Measurements from ENCODE around the gene PRKG1.
A peak's percentile ranks its signal among the peaks of the same experiment; 100 is the strongest.

Gene PRKG1

DNA sequence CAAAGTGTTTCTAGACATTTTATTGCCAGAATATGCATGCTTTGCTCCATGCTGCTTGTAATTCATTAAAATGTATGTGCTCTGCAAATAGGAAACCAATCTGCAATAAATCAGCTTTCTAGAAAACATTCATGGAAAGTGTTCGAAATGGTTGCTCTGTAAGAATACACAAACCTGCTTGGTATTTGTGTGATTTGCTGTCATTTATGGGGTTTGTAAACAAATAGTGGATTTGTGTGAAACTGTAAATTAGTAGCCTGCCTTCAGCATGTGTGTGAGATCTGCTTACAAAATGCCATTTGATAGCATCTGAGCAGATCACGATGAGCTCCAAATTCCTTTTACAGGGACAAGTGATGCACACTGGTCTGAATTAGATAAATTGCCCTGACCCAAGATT is 844.2 kb downstream of the PRKG1 start:
- DNase-seq, result no peak

- DNase-seq, result no peak
Measured at GRCh38 chr10:51918884-51919325, 844.6 kb downstream of the PRKG1 start.

DNA sequence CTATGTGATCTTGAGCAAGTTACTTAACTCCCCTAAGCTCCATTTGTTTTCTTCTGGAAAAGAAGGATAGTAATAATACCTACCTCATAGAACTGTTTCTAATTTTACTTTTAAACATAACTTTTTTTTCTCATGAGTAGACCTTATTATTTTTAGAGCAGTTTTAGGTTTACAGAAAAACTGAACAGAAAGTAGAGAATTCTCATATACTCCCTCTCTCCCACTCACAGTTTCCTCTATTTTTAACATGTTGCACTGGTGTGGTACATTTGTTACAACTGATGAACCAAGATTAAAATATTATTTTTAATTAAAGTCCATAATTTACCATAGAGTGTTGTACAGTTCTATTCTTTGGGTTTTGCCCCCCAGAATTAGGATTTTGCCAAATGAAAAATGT is 846.4 kb downstream of the PRKG1 start:
- no peak for DNase-seq

DNA sequence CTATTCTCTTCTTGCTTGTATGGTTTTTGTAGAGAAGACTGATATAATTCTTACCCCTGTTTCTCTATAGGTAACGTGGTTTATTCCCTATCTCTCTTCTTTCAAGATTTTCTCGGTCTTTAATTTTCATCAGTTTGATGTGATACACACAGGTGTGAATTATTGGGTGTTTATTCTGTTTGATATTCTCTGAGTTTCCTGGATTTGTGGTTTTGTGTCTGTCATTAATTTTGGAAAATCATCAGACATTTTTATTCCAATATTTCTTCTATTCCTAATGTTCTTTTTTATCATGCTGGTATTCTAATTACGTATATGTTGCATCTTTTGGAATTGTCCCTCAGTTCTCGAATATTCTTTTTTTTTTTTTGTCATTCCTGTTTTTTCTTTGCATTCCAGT is 850.1 kb downstream of the PRKG1 start:
- no peak for DNase-seq

DNA sequence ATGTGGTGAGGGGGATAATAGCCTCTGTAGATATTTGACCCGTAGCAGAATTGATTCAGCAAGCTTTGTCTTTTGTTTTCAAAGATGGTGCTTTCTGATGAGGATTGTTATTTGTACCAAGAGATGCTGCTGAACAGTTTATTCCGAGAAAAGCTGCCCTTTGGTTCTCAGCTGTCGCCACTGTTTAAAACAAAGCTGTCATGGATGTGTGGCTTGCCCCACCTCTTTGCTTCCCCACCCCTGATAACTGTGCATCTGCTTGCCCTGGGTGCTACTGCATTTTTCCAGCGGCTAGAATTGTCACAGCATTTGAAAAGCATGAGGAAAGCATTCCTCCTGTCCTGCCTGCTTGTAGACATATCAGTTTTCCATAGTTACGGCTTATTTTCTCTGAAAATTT is 852.0 kb downstream of the PRKG1 start:
- no peak for DNase-seq

DNA sequence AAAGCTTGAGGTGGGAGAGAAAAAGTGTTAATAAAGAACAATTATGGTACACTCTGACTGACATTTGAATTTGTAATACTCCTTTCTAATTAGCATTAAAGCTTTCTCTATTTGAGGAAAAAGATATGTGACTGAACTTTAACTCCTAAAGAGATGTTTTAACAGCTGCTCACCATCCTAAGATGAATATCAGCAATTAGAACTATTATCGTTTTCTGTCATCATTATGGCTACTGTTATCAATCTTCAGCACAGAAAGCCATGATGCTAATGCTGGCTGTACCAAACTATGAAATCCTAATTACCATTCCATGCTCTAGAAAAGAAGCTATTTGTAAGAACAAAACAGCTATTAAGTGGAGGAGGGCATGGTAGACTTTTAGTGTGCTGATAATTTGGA is 853.9 kb downstream of the PRKG1 start:
- no peak for DNase-seq

- DNase-seq, result no peak
Measured at GRCh38 chr10:51932530-51932929, 858.2 kb downstream of the PRKG1 start.

GRCh38 chr10:51934373-51934772 is 860.1 kb downstream of the PRKG1 start:
- no peak for DNase-seq

DNA sequence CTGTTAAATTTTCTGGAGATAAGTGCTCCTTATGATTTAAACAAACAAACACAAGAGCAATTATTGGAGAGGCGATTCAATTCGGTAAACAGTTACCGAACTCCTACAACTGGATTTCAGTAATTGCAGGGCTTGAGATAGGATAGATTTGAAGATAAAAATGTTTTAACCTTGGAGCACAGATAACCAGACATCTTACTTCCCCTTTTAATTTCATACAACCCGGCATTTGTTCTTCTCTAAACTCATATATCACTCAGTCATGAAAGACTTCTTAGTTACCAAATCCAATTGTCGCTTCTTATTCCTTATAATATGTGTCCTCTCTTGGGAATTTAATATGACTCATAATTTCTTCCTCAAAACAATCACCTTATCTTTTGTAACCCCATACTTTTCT is 861.1 kb downstream of the PRKG1 start:
- DNase-seq, result no peak

GRCh38 chr10:51937308-51938140 is 863.2 kb downstream of the PRKG1 start:
- no peak for DNase-seq

DNA sequence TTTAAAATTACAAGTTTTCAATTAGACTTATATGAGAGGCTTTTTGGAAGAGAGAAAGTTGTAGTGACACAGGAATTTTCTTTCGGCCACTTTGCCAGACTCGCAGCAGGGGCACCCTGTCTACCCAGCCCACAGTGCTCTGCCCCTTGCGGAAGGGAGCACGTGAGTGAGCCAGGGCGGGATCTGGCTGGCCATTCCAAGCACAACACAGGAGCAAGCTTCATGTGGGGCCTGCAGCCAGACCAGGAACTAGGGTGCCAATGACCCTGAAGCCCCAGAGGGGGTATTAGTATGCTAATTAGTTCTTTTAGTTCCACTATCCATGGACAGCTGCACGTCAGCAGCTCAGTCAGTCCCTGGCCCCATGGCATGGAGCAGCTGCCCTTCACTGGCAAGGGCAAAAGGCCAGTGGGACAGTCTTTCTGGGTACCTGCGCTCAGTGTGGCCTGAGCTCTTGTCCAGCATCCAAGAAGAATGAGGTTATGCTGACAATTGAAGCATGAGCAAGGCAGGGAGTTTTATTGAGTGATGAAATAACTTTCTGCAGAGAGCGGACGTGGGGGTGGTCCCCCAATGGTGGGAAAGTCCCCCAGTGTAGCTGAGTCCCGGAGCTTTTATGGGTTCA is 876.2 kb downstream of the PRKG1 start:
- DNase-seq, result no peak

DNA sequence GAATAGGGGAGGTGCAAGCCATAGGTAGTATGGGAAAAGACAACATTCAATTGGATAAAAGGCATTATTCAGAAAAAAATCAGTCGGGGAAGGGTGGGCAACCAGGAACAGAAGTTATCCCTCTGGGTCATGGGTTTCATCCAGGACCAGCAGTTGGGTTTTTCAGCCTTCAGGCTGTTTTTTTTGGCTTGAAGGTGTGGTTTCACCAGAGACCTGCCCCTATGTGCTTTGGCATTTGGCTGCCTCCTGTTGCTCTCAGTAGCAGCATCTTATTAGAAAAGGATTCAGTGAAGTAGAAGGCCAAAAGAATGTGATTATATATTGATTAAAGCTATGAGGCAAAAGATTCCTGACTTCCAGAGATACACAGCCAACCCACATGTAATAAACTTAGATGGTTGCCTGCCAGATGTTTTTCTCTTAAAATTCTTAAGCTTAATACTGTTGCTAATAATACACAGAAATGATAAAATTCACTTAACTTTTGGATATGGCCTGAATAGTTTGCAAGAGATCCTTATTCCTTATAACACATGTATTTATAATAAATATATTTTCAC is 876.8 kb downstream of the PRKG1 start:
- DNase-seq, result no peak

DNA sequence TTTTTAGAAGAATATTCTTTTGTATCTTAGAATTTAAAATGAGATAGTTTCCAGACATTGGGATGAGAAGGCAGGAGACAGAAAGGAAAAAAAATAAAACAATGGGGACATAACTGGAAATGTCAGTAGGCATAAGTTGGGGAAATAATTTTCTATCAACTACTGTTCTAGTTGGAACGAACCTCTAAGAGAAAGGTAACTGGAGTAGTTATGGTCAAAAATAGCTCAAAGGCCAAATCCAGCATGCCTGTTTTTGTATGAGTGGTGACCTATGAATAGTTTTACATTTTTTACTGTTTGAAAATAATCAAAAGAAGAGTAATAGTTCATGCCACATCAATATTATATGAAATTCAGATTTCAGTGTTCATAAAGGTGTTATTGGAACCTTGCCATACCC is 877.3 kb downstream of the PRKG1 start:
- DNase-seq, result no peak

DNA sequence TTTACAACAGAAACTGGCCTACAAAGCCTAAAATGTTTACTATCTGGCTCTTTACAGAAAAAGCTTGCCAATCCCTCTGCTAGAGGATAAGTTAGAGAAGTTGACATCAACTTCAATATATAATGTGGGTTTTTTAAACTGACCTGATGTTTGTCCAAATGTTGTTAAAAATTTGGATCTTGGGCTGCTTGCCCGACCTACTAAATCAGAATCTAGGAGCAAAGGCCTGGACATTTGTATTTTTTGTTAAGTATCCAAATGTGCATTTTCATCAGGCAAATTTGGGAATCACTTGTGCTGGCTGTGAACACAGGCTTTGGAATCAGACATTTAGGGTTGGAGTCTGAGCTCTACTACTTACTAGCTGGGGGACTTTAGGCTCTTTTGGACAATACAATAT is 877.8 kb downstream of the PRKG1 start:
- no peak for DNase-seq

DNA sequence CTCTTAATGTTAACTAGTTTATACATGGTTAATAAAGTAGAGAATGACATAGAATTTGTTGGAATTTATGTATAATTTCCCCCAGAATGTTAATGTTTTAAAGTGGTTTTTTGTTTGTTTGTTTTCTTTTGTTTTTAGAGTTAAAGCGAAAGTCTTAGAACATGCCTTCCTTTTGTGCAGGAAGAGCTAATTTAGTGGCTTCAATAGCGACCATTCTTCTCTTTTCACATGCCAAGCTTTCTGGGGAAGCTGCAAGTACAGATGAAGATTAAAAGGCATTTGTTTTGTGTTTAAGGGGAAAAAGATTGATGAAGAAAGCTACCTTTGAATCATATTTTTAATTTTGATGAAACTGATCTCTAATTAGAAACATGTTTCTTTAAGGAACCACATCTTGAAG is 881.4 kb downstream of the PRKG1 start:
- DNase-seq, result no peak

DNA sequence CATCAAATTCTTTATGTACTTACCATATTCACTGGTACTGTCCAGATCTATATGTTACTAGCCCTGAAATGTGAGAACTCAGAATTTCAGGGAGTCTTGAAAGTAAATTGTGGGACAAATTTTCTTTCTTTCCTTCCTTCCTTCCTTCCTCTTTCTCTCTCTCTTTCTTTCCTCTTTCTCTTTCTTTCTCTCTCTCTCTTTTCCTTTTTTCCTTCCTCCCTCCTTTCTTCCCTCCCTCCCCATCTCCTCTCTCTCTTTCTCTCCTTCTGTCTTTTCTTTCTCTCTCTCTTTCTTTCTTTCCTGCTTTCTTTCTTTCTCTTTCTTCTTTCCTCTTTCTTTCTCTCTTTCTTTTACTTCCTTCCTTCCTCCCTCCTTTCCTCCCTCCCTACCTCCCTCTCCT is 882.5 kb downstream of the PRKG1 start:
- DNase-seq, result no peak

- peak; percentile 9 to 27 for DNase-seq
Measured at GRCh38 chr10:51960494-51960895, 886.2 kb downstream of the PRKG1 start.

DNA sequence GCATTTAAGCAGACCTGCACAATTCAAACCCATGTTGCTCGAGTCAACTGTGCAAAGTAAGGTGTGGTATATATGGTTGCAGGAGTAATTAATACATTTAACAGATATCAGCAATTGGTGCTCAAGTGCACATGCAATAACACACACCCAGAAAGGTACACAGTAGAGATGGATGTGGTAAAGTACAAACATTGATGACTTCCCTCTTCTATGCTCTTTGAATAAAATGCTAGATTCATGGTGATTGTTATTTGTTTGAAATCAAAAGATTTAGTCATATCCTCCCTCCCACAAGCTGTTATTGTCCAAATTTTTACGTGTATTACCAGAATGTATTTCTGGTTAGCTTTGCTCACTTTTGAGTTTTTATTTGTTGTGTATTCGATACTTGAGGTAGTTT is 887.1 kb downstream of the PRKG1 start:
- no peak for DNase-seq

- no peak for DNase-seq
Measured at GRCh38 chr10:51964630-51965029, 890.3 kb downstream of the PRKG1 start.

DNA sequence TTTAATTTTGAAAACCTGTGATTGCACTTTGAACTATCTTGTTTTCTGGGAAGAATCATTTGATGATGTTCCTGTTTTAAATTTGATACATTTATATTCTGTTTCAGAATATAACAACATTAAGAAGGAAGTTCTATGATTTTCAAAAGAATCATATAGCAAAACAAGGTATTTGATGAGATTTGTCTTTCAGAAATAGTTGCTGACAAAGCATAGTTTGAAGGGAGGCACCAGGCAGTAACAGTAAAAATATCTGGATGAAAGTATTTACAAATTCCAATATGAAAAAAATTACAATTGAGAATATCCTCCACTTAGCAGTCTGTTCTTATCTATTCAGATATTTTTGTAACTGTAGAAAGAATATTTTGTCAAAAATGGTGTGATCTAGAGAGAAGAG is 891.2 kb downstream of the PRKG1 start:
- no peak for DNase-seq

GRCh38 chr10:51972733-51973346 is 898.6 kb downstream of the PRKG1 start:
- no peak for DNase-seq

DNA sequence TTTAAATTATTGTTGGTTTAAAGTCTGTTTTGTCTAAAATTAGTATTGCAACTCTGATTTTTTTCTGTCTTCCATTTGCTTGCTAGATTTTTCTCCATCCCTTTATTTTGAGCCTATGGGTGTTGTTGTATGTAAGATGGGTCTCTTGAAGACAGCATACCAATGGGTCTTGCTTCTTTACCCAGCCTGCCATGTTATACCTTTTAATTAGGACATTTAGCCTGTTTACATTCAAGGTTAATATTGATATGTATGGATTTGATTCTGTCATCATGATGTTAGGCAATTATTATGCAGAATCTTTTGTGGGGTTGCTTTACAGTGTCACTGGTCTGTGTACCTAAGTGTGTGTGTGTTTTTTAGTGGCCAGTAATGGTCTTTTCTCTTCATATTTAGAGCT is 906.5 kb downstream of the PRKG1 start:
- DNase-seq, result no peak

DNA sequence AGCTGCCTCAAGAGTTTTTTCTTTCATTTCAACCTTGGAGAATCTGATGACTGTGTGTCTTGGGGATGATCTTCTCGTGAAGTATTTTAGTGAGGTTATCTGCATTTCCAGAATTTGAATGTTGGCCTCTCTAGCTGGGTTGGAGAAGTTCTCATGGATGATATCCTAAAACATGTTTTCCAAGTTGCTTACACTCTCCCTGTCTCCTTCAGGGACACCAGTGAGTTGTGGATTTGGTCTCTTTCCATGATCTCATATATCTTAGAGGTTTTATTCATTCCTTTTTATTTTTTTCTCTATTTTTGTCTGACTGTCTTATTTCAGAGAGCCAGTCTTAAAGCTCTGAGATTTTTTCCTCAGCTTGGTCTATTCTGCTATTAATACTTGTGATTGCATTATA is 907.4 kb downstream of the PRKG1 start:
- no peak for DNase-seq

DNA sequence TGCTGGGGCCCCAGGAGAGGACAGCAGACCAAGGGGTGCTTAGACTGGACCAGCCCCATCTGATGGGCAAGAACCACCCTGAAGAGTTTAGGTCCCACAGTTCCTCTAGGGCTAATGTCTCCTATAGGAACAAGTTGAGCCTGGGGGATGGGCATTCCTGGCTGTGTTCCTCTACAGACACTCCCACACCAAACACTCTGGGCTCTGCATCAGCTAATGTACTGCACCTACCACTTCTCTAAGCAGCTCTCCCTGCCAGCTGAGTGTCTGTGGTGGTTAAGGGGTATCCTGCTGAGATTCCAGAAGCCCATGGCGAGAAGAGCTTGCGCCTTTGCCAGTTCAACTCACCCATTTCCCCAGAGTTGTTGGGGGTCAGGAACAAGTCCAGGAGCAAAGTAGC is 909.2 kb downstream of the PRKG1 start:
- no peak for DNase-seq
